ENCODE data around the gene POPDC2. TPM values are rescaled to one million over a fixed set of nuclear protein-coding genes. Genes with fewer than 3 reads are reported as not detected.
"Not testable (repeated sequence)": the region's sequence is repeated elsewhere in the genome, so short reads cannot be mapped to it uniquely, and the experiment has no call there.

POPDC2 gene, protein sequence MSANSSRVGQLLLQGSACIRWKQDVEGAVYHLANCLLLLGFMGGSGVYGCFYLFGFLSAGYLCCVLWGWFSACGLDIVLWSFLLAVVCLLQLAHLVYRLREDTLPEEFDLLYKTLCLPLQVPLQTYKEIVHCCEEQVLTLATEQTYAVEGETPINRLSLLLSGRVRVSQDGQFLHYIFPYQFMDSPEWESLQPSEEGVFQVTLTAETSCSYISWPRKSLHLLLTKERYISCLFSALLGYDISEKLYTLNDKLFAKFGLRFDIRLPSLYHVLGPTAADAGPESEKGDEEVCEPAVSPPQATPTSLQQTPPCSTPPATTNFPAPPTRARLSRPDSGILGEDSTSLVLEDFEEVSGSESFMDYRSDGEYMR
- 1 to 10 TPM; 1.4 to 2.6 TPM for total RNA-seq

DNA sequence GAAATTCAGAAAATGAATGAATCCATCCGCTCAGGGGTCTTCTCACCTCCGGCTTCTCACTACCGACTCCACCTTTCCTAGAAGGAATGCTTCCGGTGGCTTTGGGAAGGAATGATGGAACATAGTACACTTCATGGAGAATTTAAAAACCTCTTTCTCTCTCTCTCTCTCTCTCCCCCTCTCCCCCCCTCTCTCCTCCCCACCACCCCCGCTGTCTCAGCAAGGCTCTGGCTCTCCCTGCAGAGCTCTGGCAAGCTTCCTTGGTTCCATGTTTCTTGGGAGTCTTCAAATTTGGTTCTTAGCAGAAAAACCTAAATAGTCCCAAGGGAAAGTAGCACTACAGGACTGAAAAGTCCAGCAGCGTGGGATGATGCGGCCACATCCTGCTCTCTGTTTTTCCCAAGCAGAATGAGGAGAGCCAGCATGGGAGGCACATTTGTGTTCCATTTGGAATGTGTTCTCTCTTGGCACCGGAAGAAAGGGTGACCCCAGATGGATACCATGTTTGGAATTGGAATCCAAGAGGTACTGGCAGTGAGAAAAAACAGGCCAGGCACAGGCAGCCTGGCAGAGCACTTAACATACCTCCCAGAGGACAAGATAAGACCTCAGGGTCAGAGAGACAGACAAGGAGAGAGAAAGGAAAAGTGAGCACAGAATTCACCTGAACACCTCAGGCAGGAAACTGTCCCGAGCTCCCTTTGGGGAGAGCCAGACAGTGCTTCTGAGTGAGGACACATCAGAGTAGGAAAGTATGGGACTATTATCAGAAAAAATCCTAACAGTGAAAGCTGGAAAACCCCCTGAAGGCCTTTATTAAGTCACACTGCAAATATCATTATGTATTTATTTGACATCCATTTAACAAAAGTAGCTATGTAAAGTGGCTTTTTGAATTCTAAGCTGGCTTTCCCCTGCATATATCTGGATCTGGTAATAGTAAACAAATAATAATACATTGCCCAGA is at the start of gene POPDC2:
Gene POPDC2, minus strand, starts transcription at position 116 of the 967 bp plus-strand sequence. CDS start 166 bp downstream, outside the sequence.
- POLR2A ChIA-PET: no interaction called here
- CTCF ChIA-PET: interaction anchor here (0.7 kb wide), 1 partner anchor 13 kb away, joined by 3 read pairs; no protein-coding TSS in a partner anchor

DNA sequence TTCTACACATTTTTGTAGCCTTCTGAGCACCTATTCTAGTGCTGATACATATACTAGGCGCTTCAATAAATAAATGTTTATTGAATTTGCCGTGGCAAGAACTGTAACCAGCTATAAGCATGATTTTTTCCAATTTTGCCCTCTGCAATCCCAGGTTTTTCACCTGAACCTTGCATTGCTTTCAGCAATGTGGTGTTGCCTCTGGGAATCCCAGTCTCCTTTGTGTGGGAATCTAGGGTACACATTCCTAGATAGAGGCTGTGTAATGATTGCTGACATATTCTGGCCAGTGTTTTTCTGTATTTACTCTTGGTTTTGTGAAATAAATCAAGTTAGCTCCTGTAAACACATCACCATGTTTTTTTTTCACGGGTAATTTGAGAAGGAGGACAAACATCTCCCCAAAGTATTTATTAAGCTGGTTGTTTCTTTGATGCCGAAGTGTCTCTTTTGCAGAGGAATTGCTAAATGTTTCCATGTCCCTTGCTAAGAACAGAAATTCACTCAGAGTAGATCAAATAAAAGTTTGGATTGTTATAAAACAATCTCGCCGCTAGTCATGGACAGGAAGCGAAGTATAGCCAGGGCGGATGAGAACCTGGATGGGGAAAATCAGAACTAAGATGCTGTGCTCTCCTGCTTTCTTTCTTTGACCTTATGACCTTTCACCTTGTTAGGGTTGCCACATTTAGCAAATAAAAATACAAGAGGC is 43.6 kb upstream of the POPDC2 start:
- CTCF ChIA-PET: no interaction called here
- POLR2A ChIA-PET: no interaction called here

DNA sequence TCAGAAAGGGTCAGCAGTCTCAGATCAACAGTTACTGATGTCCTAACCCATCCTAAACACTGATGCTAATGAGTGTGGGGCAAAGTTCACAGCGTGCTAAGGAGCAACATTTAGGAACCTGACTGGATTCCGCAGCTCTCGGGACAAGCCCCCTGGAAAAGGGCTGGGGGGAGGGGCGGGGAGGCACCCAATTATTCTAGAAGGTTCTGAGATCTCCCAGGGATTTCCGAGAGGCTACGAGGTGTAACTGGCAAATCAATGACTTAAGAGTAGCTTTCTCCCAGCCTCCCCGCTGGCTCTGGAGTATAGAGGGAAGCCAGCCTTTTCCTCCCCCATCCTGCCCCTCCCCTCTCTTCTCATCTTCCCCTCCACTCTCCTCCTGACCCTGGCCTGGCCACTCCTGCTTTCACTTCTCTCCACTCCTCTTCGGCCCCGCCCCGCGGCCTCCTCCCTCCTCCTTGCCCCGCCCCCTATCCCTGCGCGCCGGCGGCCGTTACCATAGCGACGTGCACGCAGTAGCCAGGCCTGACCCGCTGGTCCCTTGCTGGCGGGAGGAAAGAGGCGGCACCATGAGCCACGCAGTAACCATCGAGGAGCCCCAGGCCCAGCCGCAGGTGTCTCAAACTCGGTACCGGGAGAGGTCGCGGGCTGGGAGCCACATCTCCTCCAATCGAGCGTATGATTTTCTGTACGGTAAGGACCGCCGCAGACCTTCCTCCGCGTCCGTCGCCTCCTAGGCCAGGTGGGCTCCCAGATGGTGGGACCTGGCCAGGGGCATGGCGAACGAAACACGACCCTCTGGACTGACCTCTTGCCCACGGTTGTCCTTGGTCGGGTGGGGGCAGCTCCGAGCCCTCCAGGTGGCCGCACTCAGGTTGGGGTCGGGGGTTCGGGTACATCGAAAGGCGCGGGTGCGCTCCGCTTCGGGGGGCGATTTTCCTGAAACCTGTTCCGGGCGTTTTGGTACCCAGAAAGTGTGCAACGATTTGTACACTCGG is 42.4 kb upstream of the POPDC2 start, which contains the start of gene CFAP91:
Gene CFAP91, plus strand, starts transcription at position 493 of the 998 bp plus-strand sequence. Its CDS starts 77 bp downstream, at position 570.
- CTCF ChIA-PET: no interaction called here
- POLR2A ChIA-PET: no interaction called here

DNA sequence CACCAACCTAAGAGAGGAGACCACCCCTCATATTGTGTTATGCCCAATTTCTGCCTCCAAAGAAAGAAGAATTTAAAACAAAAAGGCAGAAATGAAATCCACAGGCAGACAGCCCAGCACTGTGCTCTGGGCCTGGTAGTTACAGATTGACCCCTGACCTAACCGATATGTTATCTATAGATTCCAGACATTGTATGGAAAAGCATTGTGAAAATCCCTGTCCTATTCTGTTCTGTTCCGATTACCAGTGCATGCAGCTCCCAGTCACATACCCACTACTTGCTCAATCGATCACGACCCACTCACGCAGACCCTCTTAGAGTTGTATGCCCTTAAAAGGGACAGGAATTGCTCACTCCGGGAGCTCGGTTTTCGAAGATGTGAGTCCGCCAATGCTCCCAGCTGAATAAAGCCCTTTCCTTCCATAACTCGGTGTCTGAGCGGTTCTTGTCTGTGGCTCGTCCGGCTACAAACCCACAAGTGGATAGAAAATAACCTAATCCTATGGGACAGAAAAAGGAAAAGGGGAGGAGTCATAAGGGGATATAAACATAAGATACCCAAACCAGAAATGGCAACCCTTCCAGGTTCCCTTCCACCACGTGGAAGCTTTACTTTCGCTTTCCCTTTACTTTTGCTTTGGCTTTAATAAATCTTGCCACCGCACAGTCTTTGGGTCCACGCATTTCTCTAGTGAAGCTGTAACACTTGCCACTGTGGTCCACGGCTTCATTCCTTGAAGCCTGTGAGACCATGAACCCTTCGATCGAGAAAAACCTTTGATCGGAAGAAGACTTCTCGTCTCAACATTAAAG is 40.7 kb upstream of the POPDC2 start:
- CTCF ChIA-PET: interaction anchor here (1.1 kb wide), 1 partner anchor 667 kb away, joined by 3 read pairs; the partner anchor contains the start of gene IGSF11
- POLR2A ChIA-PET: interaction anchor here (0.8 kb wide), 1 partner anchor 116 kb away, joined by 3 read pairs; no protein-coding TSS in a partner anchor

DNA sequence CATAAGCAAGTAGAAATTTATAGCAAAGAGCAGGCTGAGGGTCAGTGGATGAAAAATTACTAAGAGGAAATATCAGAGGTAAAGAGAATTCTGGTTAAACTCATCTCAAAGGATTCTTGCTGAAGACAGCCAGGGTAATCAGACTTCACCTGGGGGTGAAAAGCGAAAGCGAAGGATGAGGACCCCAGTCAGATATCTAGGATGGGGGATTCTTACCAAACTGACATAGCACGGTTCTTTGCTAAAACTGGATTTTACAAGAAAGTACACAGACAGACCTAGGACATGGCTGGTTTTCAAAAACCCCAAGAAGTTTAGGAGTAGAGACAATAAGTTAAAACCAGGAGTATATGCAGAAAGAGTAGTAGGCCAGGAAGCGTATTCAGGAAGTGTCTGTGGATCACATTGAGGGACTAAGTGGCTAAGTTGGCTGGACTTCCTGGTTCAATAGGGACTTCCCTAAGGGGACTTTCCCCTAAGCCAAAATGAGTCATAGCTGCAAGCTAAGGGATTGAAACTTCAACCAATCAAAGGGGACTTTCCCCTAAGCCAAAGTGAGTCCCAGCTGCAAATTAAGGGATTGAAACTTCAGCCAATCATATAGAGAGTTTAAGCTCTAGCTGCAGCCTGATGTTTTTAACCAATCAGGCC is 40.0 kb upstream of the POPDC2 start:
- CTCF ChIA-PET: interaction anchor here (1.1 kb wide), 1 partner anchor 666 kb away, joined by 3 read pairs; the partner anchor contains the start of gene IGSF11

DNA sequence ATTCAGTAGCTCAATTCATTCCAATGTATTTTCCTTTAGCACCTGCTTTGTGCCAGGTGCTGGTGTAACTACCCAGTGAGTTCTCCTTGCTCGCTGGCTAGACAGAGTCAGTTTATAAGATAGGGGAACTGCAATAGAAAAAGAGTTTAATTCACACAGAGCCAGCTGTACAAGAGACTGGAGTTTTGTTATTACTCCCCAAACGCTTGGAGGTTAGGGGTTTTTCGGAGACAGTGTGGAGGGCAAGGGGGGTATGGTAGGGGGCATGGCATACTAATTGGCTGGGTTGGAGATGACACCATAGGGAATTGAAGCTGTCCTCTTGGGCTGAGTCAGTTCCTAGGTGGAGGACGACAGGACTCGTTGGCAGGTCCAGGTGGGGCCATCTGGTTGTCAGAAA is 37.0 kb upstream of the POPDC2 start:
- CTCF ChIA-PET: no interaction called here
- POLR2A ChIA-PET: no interaction called here

More for the DNA sequence above, 40.0 kb upstream of the POPDC2 start:
- POLR2A ChIA-PET: interaction anchor here (0.8 kb wide), 1 partner anchor 116 kb away, joined by 3 read pairs; no protein-coding TSS in a partner anchor

DNA sequence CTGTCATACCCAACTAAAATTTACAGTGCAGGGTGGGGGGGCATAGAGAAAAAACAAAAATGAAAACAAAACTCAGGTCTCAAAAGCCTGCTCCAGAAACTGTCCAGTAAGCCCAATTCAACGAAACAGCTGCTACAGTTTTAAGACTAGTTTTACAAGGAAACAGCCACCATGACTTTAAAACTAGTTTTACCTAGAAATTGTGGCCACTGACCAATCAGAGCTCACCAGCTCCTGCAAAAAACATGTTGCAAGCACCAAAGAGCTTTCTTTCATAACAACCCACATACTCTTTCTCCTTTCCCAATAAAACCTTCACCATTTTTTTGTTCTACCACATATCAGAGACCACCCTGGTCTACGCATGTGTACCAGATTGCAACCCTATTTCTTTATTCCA is 35.1 kb upstream of the POPDC2 start:
- CTCF ChIA-PET: no interaction called here

DNA sequence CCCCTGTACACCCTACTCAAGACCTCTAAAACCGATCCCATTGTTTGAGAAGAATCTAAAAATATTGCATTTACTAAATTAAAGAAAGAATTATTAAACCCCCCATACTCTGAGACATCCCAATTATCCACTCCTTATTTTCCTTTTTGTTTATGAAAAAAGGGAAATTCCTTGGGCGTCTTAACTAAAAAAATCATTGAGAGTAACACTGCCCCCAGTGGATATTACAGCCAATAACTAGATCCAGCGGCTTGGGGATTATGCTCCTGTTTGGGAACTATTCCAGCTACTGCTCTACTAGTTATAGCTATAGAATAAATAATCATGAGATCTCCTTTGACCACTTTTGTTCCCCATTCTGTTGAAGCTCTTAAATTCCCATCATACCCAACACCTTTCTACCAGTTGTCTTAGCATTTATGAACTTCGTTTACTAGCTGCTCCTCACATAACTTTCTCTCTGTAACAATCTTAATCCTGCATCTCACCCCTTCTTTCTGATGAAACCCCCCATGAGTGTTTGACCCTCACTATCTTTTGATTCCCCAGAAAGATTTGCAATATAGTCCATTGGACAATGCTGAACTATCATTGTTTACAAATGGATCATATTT is 29.8 kb upstream of the POPDC2 start:
- CTCF ChIA-PET: interaction anchor here (0.7 to 1.8 kb wide), 3 partner anchors 9 to 515 kb away, joined by 3 to 6 read pairs (median 4); no protein-coding TSS in a partner anchor

More for the DNA sequence above, 35.1 kb upstream of the POPDC2 start:
- POLR2A ChIA-PET: no interaction called here

DNA sequence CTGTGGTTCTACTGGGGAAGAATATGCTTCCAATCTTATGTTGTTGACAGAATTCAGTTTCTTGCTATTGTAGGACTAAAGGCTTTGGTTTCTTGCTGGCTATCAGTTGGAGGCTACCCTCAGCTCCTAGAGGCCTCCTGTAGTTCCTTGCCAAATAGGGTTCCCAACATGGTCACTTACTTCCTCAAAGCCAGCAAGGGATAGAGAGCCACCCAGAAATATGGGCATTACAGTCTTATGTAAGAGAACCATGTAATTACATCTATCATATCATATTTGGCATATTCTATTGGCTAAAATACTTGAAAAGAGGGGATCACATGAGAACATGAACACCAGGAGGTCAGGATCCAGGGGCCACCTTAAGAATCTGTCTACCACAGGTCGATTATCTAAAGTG is 23.0 kb upstream of the POPDC2 start:
- ChIA-PET CTCF (interaction anchor here (0.7 kb wide), 1 partner anchor 13 kb away, joined by 3 read pairs; no protein-coding TSS in a partner anchor), POLR2A (no interaction called here)

More for the DNA sequence above, 29.8 kb upstream of the POPDC2 start:
- POLR2A ChIA-PET: no interaction called here

DNA sequence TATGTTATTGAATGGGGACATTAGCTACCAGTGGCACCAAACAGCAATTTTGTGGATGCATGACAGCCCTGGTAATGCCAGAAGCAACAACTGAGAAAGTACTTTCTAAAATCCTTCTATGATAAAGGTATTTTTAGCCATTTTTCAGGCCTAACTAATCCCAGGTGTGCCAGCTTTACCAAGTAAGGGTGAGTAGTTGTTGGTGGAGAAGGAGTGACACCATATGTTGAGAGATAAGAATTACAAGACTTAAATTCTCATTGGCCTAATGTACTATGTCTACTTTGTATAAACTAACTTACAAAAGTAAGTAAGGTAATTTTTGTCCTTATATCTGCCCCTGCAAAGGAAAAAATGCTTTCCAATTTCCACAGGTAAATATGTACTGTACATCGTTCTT is 20.9 kb upstream of the POPDC2 start:
- POLR2A ChIA-PET: no interaction called here
- CTCF ChIA-PET: interaction anchor here (1.7 kb wide), 1 partner anchor 9 kb away, joined by 6 read pairs; no protein-coding TSS in a partner anchor

DNA sequence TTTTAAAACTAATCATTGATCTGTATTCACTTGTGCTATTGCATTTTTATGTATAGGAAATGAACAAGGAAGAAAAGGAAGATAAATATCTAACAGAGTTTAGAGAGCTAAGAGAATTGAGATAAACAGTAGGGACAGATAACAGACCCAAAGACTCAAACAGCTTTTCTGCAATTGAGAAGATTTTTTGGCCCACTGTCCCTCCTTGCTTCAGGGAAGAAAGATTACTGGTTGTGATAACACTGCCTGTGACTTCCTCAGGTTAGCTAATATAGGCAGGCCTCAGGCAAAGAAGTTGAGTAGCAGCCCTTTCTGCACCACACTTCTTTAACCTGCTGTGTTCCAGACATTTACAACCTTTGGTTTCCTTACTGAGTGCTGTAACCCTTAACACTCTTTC is 19.5 kb upstream of the POPDC2 start:
- POLR2A ChIA-PET: no interaction called here

DNA sequence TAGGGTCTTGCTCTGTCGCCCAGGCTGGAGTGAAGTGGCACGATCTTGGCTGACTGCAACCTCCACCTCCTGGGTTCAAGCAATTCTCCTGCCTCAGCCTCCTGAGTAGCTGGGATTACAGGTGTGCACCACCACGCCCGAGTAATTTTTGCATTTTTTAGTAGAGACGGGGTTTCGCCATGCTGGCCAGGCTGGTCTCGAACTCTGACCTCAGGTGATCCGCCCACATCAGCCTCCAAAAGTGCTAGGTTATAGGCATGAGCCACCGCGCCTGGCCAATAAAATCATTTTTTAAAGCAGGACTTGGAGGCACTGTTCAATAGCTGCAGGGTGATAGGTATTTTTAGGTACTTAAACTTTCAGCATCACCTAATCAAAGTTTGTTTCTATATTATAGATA is 17.8 kb upstream of the POPDC2 start:
- POLR2A ChIA-PET, CTCF ChIA-PET: not testable (repeated sequence)

More for the DNA sequence above, 19.5 kb upstream of the POPDC2 start:
- CTCF ChIA-PET: no interaction called here

DNA sequence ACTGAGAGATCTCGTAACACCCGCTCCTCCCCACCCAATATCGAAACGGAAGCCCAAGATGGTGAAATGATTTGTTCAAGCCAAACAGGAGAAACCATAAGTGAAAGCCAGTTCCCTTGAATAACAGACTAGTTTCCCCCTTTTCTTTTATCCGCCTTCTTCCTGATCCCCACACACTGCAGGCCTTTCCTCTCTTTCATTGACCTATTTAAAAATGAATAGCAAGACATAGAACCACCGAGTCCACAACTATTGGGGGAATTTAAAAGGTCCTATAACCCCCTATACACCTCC is 17.2 kb upstream of the POPDC2 start:
- ChIA-PET POLR2A (interaction anchor here (1.4 kb wide), 1 partner anchor 671 kb away, joined by 4 read pairs; the partner anchor contains the start of gene LRRC58), CTCF (interaction anchor here (1.3 to 1.4 kb wide), 2 partner anchors 97 to 179 kb away, joined by 3 to 7 read pairs; partner anchors contain the start of gene TIMMDC1)

DNA sequence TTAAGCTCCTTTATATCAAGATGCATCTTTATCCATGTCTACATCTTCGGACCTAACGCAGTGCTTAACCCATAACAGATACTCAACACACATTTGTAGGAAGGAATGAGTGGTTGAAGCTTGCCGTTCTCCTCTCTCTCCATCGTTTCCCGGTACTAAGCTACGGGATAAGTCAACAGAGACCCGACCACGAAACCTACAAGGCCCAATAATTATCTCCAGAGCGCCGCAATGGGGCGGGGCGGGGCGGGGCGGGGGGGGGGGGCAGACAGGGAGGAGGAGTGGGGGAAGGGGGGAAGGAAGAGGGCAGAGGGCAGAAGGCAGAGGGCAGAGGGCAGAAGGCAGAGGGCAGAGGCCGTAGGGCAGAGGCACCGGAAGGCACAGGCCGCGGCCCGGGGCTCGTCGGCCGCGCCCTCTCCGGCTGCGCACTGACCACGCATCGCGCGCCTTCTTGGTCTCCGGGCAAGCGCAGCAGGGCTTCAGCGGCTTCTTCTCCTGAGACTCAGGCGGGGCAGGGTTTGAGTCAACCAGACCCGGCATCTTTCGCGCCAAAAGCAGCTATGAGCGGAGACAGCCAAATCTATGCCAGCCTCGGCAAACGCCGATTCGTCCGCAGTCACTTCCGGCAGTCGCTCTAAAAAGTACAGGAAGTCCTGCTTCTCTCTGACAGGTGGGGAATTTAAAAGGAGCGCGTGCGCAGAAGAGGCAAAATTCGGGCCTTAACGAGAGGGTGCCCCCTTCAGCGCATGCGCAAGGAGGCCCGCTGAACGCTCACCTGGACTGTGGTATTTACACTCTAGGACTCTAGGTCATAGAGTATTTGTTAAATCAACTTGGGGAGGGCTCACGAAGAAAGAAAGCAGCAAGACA is 16.6 kb upstream of the POPDC2 start, which contains the start of gene COX17:
Gene COX17, minus strand, starts transcription at position 636 of the 870 bp plus-strand sequence. Its CDS starts 96 bp downstream, at position 540.
- POLR2A ChIA-PET: interaction anchor here (0.5 to 1.4 kb wide), 5 partner anchors 176 to 672 kb away, joined by 3 to 4 read pairs (median 3); partner anchors contain the start of genes LRRC58 and TIMMDC1
- CTCF ChIA-PET: interaction anchor here (1.3 to 1.4 kb wide), 2 partner anchors 96 to 179 kb away, joined by 3 to 7 read pairs; partner anchors contain the start of gene TIMMDC1

DNA sequence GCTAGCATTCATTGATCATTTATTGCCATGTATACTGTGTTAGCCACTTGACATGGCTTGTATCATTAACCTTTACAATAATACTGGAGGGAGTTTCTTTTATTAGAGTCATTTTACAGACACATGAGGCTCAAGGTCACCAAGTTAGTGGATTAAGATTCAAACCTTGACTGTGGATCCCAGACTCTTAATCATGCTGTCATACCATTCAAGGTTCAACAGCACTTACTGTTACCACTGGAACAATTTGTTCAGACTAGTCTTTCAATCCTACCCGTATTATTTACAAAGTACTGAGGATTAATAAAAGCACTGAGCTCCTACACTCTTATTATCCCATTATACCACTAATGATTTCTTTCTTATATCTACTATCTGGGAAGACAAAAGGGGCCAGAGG is 15.6 kb upstream of the POPDC2 start:
- POLR2A ChIA-PET: interaction anchor here (0.9 to 1.3 kb wide), 3 partner anchors 175 to 178 kb away, joined by 3 to 11 read pairs (median 4); partner anchors contain the start of gene TIMMDC1
- CTCF ChIA-PET: no interaction called here
